ENCODE measurements around the gene CYB561D1. TPM values are rescaled to one million over a fixed set of nuclear protein-coding genes. Genes with fewer than 3 reads are reported as not detected.

CYB561D1 gene
- total and polyA plus RNA-seq, 9 of the 15 experiments (the other 6 are each of a cell fraction or from before 2014, with no cell fraction given): 0.71 to 7.2 (median 3.5) TPM

GRCh38 chr1:109483672-109484518, 10.0 kb upstream of the CYB561D1 start, which contains the start of gene ATXN7L2 (continued):
- TF ChIP-seq NR0B1 (IDR thresholded peaks at IDR 0.05; ENCODE audit: partially characterized antibody) (no peak), ZBTB33 (CRISPR knock-in tag; IDR thresholded peaks at IDR 0.05) (no peak), NFXL1 (CRISPR knock-in tag; IDR thresholded peaks at IDR 0.05) (no peak), MIER1 (IDR thresholded peaks at IDR 0.05; ENCODE audit: low read depth) (peak; percentile 81), ZNF444 (CRISPR knock-in tag; IDR thresholded peaks at IDR 0.05) (no peak), NELFE (IDR thresholded peaks at IDR 0.05; ENCODE audit: insufficient read depth, insufficient read length) (no peak), ZNF551 (CRISPR knock-in tag; IDR thresholded peaks at IDR 0.05) (no peak), CTBP1 (IDR thresholded peaks at IDR 0.05; ENCODE audit: borderline replicate concordance) (peak; percentile 84), MBD1 (CRISPR knock-in tag; IDR thresholded peaks at IDR 0.05) (no peak), ZBTB40 (IDR thresholded peaks at IDR 0.05) (peak; percentile 78), ZBTB40 (CRISPR knock-in tag; IDR thresholded peaks at IDR 0.05) (peak; percentile 35; the same call in 1 of the 2 replicates), HEY1 (CRISPR knock-in tag; IDR thresholded peaks at IDR 0.05; ENCODE audit: borderline replicate concordance) (no peak), ZNF23 (CRISPR knock-in tag; IDR thresholded peaks at IDR 0.05) (no peak)

All from K562 (cell line).